ENCODE measurements around the gene RANBP10. TPM values are rescaled to one million over a fixed set of nuclear protein-coding genes. Genes with fewer than 3 reads are reported as not detected.

The RANBP10 gene
- total RNA-seq, 1 experiment from 2014 or later = 17.2 TPM

- Mint-ChIP-seq H3K36me3 (ENCODE audit: insufficient read depth, unreplicated experiment) (peaks cover 27% of the 10 kb centered on the region), H3K4me1 (ENCODE audit: insufficient read depth, unreplicated experiment) (peaks cover 16% of the 10 kb centered on the region), H3K9me3 (ENCODE audit: unreplicated experiment) (no peaks in the 10 kb centered on the region), H3K4me3 (ENCODE audit: unreplicated experiment) (peak overlapping the region; percentile 87), H3K27ac (ENCODE audit: low read depth, unreplicated experiment) (peak overlapping the region; percentile 75), H3K27me3 (ENCODE audit: insufficient read depth, unreplicated experiment) (no peaks in the 10 kb centered on the region)
- no peak for TF ChIP-seq CTCF (IDR thresholded peaks at IDR 0.05; ENCODE audit: unreplicated experiment)
- no TSS peak for BruUV-seq (replicated peaks)
- POLR2A ChIA-PET = interaction anchor here (1.1 to 8.4 kb wide), 5 partner anchors 13 to 188 kb away, joined by 3 to 141 read pairs (median 4); partner anchors contain the start of genes ACD, DDX28, DUS2 and GFOD2
- intact Hi-C loops (cut with micrococcal nuclease) = loop anchor here (10.0 kb wide), 2 partner anchors 173 to 323 kb away; partner anchors contain the start of gene RIPOR1
- no peak for DNase-seq (ENCODE audit: unreplicated experiment)
- CTCF ChIA-PET = interaction anchor here (0.6 to 2.5 kb wide), 5 partner anchors 9 to 176 kb away, joined by 3 to 11 read pairs (median 4); no protein-coding TSS in a partner anchor
Observed at GRCh38 chr16:67848118-67848517, 41.8 kb upstream of the RANBP10 start.

GRCh38 chr16:67847064-67847861 lies 40.9 kb upstream of the RANBP10 start, which contains the start of gene CENPT:
TSS of gene CENPT (minus strand) at chr16:67847693. CDS start at chr16:67833859, 13,834 bp downstream.
- no peaks in the 10 kb centered on the region for H3K9me3 Mint-ChIP-seq (ENCODE audit: unreplicated experiment)
- ChIA-PET CTCF (interaction anchor here (2.5 to 3.0 kb wide), 2 partner anchors 10 to 14 kb away, joined by 11 to 20 read pairs; no protein-coding TSS in a partner anchor), POLR2A (interaction anchor here (1.0 to 8.4 kb wide), 10 partner anchors 14 to 1556 kb away, joined by 3 to 141 read pairs (median 7); partner anchors contain the start of genes ACD, DDX28, DUS2 and EDC4)
- peak within 1 kb of the TSS; percentile 87 for H3K4me3 Mint-ChIP-seq (ENCODE audit: unreplicated experiment)
- peaks cover 16% of the 10 kb centered on the region for H3K4me1 Mint-ChIP-seq (ENCODE audit: insufficient read depth, unreplicated experiment)
- H3K27ac Mint-ChIP-seq (ENCODE audit: low read depth, unreplicated experiment) = peak within 1 kb of the TSS; percentile 75
- peaks cover 30% of the 10 kb centered on the region for H3K36me3 Mint-ChIP-seq (ENCODE audit: insufficient read depth, unreplicated experiment)
- BruUV-seq (replicated peaks) = no TSS peak
- no peaks in the 10 kb centered on the region for H3K27me3 Mint-ChIP-seq (ENCODE audit: insufficient read depth, unreplicated experiment)
- intact Hi-C loops (cut with micrococcal nuclease) = loop anchor here (1.0 to 10.0 kb wide), 3 partner anchors 10 to 322 kb away; partner anchors contain the start of gene RIPOR1
- peak; percentile 48 for DNase-seq (ENCODE audit: unreplicated experiment)
- TF ChIP-seq CTCF (IDR thresholded peaks at IDR 0.05; ENCODE audit: unreplicated experiment) = no peak

- Mint-ChIP-seq H3K4me3 (ENCODE audit: unreplicated experiment) (peak within 1 kb of the TSS; percentile 87), H3K4me1 (ENCODE audit: insufficient read depth, unreplicated experiment) (peaks cover 16% of the 10 kb centered on the region), H3K27ac (ENCODE audit: low read depth, unreplicated experiment) (peak within 1 kb of the TSS; percentile 75), H3K36me3 (ENCODE audit: insufficient read depth, unreplicated experiment) (peaks cover 24% of the 10 kb centered on the region), H3K9me3 (ENCODE audit: unreplicated experiment) (no peaks in the 10 kb centered on the region), H3K27me3 (ENCODE audit: insufficient read depth, unreplicated experiment) (no peaks in the 10 kb centered on the region)
- peak; percentile 95 for DNase-seq (ENCODE audit: unreplicated experiment)
- no TSS peak for BruUV-seq (replicated peaks)
- intact Hi-C loops (cut with micrococcal nuclease) = loop anchor here (1.0 to 10.0 kb wide), 3 partner anchors 11 to 322 kb away; partner anchors contain the start of gene RIPOR1
- POLR2A ChIA-PET = interaction anchor here (0.6 to 8.4 kb wide), 20 partner anchors 9 to 1557 kb away, joined by 3 to 141 read pairs (median 4); partner anchors contain the start of genes ACD, CTCF, EDC4 and GFOD2
- TF ChIP-seq CTCF (IDR thresholded peaks at IDR 0.05; ENCODE audit: unreplicated experiment) = no peak
- CTCF ChIA-PET = interaction anchor here (0.6 to 4.2 kb wide), 9 partner anchors 11 to 300 kb away, joined by 3 to 45 read pairs (median 11); partner anchors contain the start of gene NRN1L
Observed at GRCh38 chr16:67846320-67847063, 40.1 kb upstream of the RANBP10 start, which contains the start of gene NUTF2. TSS of gene NUTF2 (plus strand) at chr16:67846933. CDS start at chr16:67865131, 18,198 bp downstream.

All from MCF 10A (cell line).